Measurements from ENCODE around the gene ZBTB3.

DNA sequence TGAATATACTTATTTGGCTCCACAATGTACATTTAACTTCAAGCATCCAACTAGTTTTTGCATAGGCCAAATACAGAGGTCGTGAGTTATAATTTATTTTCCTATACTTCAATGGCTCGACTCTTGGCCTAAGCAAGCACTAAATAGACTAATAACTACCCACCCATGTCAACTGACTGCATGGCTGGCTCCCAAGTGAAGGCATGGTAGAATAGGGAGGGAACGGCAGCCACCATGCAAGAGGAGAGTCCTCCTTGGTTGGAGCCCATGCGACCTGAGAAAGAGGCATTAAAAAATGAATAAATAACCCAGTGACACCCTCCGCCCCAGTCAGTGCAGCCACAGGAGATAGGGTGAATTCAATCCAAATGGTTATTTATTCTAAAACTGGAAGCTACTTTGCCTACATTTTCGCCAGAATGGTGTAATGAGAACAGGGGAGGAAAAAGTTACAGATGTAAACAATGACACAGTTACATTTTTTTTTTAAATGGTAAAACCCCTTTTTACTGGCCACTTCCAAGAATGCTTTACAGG is 41.6 kb downstream of the ZBTB3 start:
- TF ChIP-seq, protein P1, sequence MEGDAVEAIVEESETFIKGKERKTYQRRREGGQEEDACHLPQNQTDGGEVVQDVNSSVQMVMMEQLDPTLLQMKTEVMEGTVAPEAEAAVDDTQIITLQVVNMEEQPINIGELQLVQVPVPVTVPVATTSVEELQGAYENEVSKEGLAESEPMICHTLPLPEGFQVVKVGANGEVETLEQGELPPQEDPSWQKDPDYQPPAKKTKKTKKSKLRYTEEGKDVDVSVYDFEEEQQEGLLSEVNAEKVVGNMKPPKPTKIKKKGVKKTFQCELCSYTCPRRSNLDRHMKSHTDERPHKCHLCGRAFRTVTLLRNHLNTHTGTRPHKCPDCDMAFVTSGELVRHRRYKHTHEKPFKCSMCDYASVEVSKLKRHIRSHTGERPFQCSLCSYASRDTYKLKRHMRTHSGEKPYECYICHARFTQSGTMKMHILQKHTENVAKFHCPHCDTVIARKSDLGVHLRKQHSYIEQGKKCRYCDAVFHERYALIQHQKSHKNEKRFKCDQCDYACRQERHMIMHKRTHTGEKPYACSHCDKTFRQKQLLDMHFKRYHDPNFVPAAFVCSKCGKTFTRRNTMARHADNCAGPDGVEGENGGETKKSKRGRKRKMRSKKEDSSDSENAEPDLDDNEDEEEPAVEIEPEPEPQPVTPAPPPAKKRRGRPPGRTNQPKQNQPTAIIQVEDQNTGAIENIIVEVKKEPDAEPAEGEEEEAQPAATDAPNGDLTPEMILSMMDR (IDR thresholded peaks at IDR 0.05): no peak
- no peak for TF ChIP-seq EP300 (IDR thresholded peaks at IDR 0.05; ENCODE audit: low read depth)
- no peak for TF ChIP-seq POLR2A (IDR thresholded peaks at IDR 0.05)
